Body of pancreas (tissue), 4 donors: ENCODE data around the gene SH2D4B. TPM values are rescaled to one million over a fixed set of nuclear protein-coding genes. Genes with fewer than 3 reads are reported as not detected.

Experiments used
- ATAC-seq: fragments of 150-250 bp; one replicate; pipeline ENCODE4 v1.9.1; 2016
- DNase-seq, 4 donors: peaks; one replicate each; pipeline ENCODE4 v3.0.0-alpha.2; 2019
- H3K27ac ChIP-seq, 4 donors: fragments of 200-600 bp; sonication (generic); 1 replicate in 3 of 4; 2 replicates in 1 of 4; pipeline versions ENCODE4 v1.5.1 to v1.6.1; 2016 to 2019; ENCODE audit warnings: mild to moderate bottlenecking in 1 of 4, mixed read lengths in 1 of 4, moderate library complexity in 1 of 4
- H3K27me3 ChIP-seq, 2 donors: fragments of 200-600 bp; sonication (generic); one replicate each; pipeline ENCODE4 v1.6.0; 2016; ENCODE audit warnings: mild to moderate bottlenecking in 1 of 2
- H3K36me3 ChIP-seq, 2 donors: fragments of 200-600 bp; sonication (generic); replicated peaks in 1 of 2; 2 replicates each; pipeline ENCODE4 v1.5.1; 2016; ENCODE audit warnings: low read depth in 2 of 2; ENCODE audit not compliant: insufficient read depth in 1 of 2
- H3K4me1 ChIP-seq: fragments of 200-600 bp; sonication (generic); one replicate; pipeline ENCODE4 v1.6.0; 2016
- H3K4me3 ChIP-seq, 2 donors: fragments of 200-600 bp; sonication (generic); 1 replicate in 1 of 2; 2 replicates in 1 of 2; pipeline ENCODE4 v1.5.1; 2016 to 2019
- H3K9me3 ChIP-seq, 3 donors: fragments of 200-600 bp; sonication (generic); 1 replicate in 2 of 3; 2 replicates in 1 of 3; pipeline ENCODE4 v1.5.1; 2016
- POLR2A ChIP-seq, 3 donors: fragments of 450-650 bp; IDR thresholded peaks; one replicate each; pipeline ENCODE4 v1.6.1; 2016; ENCODE audit warnings: antibody characterized with exemption in 3 of 3, mild to moderate bottlenecking in 2 of 3
- WGBS, 2 donors: methylation state at CpG; one replicate each; pipeline ENCODE4 v1.1.5; 2017; 5-methylcytosine and 5-hydroxymethylcytosine counted together
- intact Hi-C: fragments of 100-400 bp; cut with DNase I; formaldehyde crosslinking; loops from one replicate; pipeline ENCODE4 v1.15.1; 2023
- total RNA-seq, 2 donors: library from RNA; depleted of rRNA; stranded (reverse); fragments of >200 nt; gene quantifications; one replicate each; pipeline ENCODE4 v1.1.0, GENCODE V29; 2016
- TF ChIP-seq, protein P1 (sequence below), 7 experiments: fragments of 450-650 bp in 4 of 7; fragments of 200-600 bp in 3 of 7; sonication (generic) in 3 of 7; IDR thresholded peaks; one replicate each; pipeline ENCODE4 v1.5.1; 2016 to 2019; ENCODE audit warnings: antibody characterized with exemption in 7 of 7

The SH2D4B gene
- total RNA-seq, 2 donors from 2014 or later: 0.33 TPM; not detected in 1

DNA sequence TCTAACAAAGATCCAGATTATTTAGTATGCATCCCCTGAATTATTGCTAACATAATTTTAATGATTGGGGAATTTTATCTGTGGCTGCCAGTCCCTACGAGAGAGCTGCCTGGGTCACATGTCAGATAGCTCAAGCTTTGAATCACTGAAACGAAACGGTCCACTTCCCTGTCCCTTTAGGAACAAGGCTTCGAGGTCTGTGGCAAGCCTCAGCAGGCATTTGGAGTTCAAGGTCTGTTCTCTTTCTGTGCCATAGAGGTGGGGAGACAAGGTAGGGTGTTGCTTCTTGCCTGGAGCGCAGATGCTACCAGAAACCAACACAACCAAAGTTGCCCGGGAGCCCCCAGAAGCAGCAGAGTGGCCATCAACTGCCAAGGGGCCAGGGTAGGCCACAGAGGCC, 13.9 kb upstream of the SH2D4B start:
- 36 to 45% methylated on average over 6 of the region's 6 CpGs for WGBS, 2 donors
- TF ChIP-seq POLR2A (IDR thresholded peaks at IDR 0.05): no peak
- TF ChIP-seq, protein P1, sequence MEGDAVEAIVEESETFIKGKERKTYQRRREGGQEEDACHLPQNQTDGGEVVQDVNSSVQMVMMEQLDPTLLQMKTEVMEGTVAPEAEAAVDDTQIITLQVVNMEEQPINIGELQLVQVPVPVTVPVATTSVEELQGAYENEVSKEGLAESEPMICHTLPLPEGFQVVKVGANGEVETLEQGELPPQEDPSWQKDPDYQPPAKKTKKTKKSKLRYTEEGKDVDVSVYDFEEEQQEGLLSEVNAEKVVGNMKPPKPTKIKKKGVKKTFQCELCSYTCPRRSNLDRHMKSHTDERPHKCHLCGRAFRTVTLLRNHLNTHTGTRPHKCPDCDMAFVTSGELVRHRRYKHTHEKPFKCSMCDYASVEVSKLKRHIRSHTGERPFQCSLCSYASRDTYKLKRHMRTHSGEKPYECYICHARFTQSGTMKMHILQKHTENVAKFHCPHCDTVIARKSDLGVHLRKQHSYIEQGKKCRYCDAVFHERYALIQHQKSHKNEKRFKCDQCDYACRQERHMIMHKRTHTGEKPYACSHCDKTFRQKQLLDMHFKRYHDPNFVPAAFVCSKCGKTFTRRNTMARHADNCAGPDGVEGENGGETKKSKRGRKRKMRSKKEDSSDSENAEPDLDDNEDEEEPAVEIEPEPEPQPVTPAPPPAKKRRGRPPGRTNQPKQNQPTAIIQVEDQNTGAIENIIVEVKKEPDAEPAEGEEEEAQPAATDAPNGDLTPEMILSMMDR (IDR thresholded peaks at IDR 0.05): no peak
- intact Hi-C loops: no loop called here
- peaks cover 0 to 6% of the 10 kb centered on the region in 2 donors for H3K36me3 ChIP-seq
- H3K27ac ChIP-seq: no peak overlapping the region
- DNase-seq (peak in 1 of 4 donors; percentile 27), ATAC-seq (no peak)
- H3K9me3 ChIP-seq: no peaks in the 10 kb centered on the region
- H3K4me3 ChIP-seq: no peak overlapping the region
- H3K4me1 ChIP-seq: no peaks in the 10 kb centered on the region
- H3K27me3 ChIP-seq: no peaks in the 10 kb centered on the region

DNA sequence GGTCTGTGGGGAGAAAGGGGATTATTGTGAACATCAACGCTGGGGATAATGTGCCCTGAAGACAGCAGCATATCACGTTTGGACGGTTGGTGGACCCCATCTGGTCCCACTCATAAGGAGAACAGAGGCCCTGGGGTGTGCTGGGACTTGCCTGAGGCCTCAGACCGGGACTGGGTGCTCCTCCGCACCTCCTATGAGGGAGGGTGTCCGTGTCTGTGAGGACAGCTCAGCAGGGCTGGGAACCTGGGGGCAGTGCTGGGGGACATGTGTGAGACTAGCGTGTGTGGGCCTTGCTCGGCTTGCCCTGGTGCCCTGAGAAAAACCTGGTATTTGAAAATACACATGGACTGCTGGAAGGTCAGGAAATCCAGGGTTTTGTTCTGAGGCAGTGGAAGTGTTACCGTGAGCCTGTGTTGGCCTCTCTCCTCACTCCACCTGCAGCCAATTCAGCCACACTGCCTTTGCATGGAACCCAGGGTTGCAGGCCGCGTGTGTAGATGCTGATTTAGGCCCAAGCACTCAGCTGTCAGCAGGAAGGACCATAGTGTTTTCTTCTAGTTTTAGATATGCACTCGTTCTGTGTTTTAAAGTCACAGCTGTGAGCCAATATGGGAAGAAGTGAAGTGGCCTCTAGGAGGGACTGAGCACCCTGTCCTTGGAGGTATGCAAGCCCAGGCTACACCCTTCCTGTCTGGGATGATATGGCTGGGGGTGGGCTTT, 13.4 kb upstream of the SH2D4B start:
- ATAC-seq (no peak), DNase-seq (no peak)
- Histone ChIP-seq H3K4me1 (no peaks in the 10 kb centered on the region), H3K27me3 (no peaks in the 10 kb centered on the region), H3K9me3 (no peaks in the 10 kb centered on the region), H3K36me3 (peaks cover 0 to 6% of the 10 kb centered on the region in 2 donors), H3K4me3 (no peak overlapping the region), H3K27ac (no peak overlapping the region)
- intact Hi-C loops: no loop called here
- 75 to 76% methylated on average over 11 to 12 of the region's 12 CpGs for WGBS, 2 donors
- TF ChIP-seq POLR2A (IDR thresholded peaks at IDR 0.05): no peak
- TF ChIP-seq, protein P1 (IDR thresholded peaks at IDR 0.05): no peak

DNA sequence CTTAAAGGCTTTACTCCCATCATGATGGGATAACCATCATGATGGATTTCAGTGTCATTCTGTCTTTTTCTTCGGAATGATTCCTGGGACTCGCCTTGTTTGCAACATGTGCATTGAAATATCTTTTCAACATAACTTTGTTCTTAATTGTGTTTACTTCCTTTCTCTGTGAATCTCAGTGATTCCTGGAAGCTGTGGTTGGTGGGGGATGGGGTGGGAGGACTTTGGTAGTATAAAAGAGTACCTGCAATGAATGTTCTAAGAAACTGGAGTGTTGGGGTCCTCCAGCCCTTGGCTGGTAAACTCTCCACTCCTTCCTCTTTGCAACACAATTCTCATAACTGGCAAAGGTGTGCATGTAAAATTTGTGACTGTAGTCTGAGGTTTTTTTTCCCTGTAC, 11.5 kb upstream of the SH2D4B start:
- intact Hi-C loops: no loop called here
- Histone ChIP-seq H3K27ac (no peak overlapping the region), H3K27me3 (no peaks in the 10 kb centered on the region), H3K36me3 (no peaks in the 10 kb centered on the region), H3K9me3 (no peaks in the 10 kb centered on the region), H3K4me3 (no peak overlapping the region), H3K4me1 (no peaks in the 10 kb centered on the region)
- 61 to 65% methylated on average over 2 of the region's 2 CpGs for WGBS, 2 donors
- TF ChIP-seq, protein P1 (IDR thresholded peaks at IDR 0.05): no peak
- TF ChIP-seq POLR2A (IDR thresholded peaks at IDR 0.05): no peak
- DNase-seq: no peak
- no peak for ATAC-seq

DNA sequence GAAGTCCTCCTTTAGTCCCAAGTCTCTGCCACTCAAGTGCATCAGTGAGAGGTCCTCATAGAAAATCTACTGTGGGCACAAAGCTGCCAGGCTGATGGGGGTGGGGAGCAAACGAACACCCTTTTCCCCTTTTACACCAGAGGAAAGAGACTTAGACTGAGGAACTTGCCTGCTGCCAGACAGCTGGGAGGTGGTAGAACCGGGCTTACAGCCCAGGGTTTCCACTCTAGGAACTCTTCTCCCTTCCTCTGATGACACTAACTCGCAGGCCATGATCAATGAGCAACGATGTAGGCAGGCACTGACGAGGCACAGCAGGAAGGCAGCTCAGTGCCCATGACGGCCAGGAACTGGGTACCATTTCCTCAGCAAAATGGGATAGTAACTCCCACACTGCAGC, 11.0 kb upstream of the SH2D4B start:
- TF ChIP-seq, protein P1 (IDR thresholded peaks at IDR 0.05): no peak
- no peak overlapping the region for H3K4me3 ChIP-seq
- ATAC-seq (no peak), DNase-seq (no peak)
- H3K9me3 ChIP-seq: no peaks in the 10 kb centered on the region
- H3K4me1 ChIP-seq: no peaks in the 10 kb centered on the region
- 32 to 58% methylated on average over 4 to 6 of the region's 6 CpGs for WGBS, 2 donors
- intact Hi-C loops: no loop called here
- H3K36me3 ChIP-seq: no peaks in the 10 kb centered on the region
- H3K27me3 ChIP-seq: no peaks in the 10 kb centered on the region
- no peak overlapping the region for H3K27ac ChIP-seq

DNA sequence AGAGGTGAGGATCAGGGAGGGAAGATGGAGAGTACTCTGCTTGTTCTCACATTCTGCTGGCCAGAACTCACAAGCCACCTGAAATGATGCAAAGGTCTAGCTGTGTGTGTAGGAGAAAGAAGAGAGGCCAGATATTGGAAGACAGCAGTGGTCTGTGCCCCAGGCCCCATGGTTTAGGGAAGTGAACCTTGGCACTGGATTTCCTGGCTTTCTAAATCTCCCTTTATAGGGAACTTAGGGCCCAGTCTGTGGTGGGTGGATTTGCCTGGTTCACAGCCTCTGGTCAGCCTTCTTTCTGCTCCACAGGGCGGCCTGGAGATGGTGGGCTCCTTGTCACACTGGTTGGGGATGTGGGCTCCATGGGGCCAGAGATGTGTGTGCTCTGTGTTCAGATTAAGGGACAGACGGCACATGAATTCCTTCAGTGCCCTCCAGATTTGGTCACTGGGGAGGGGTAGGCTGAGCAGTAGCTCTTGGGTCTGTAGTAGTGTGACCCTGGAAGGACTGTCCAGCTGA, 9.5 kb upstream of the SH2D4B start:
- no peaks in the 10 kb centered on the region for H3K36me3 ChIP-seq
- intact Hi-C loops: no loop called here
- ATAC-seq (no peak), DNase-seq (peak in 1 of 4 donors; percentile 39)
- no peaks in the 10 kb centered on the region for H3K27me3 ChIP-seq
- no peak overlapping the region for H3K27ac ChIP-seq
- H3K4me1 ChIP-seq: no peaks in the 10 kb centered on the region
- no peaks in the 10 kb centered on the region for H3K9me3 ChIP-seq
- TF ChIP-seq POLR2A (IDR thresholded peaks at IDR 0.05): no peak
- TF ChIP-seq, protein P1 (IDR thresholded peaks at IDR 0.05): no peak
- 69 to 71% methylated on average over 2 of the region's 2 CpGs for WGBS, 2 donors
- no peak overlapping the region for H3K4me3 ChIP-seq
